Measurements from ENCODE around the gene KRTAP15-1.

The KRTAP15-1 gene

GRCh38 chr21:30439975-30440374 is at the start of gene KRTAP15-1:
Gene KRTAP15-1 (plus strand): TSS chr21:30440275. CDS start chr21:30440328, 53 bp downstream.
- in situ Hi-C loops (cut with HindIII; ENCODE audit: low sequenced_read_pairs): no loop called here

DNA sequence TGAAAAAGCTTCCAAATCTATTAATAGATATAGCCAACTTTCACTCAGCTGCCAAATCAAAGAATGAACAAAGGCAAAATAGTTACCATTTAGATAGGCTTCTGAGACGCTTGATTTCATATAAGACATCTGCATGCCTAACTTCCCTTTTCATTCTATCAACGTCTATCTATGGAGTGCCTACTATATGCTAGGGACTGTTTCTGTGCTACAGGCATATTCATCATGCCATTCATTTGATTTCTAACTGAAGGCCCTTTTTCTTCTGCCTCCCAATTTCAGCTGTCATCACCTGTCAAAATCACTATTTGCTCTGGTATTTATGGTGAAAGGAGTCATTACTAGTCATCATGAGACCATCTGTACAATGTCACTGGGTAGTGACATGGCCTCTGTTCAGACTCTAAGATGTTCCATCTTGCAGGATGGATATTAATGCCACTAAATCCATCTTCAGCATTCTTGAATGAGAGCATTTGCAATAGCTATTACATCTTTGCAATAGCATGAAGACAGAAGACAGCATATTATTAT is 48.5 kb upstream of the KRTAP15-1 start:
- in situ Hi-C loops (cut with HindIII; ENCODE audit: low sequenced_read_pairs): no loop called here

GRCh38 chr21:30395731-30396130 is 44.3 kb upstream of the KRTAP15-1 start, which contains the start of gene KRTAP13-1:
Gene KRTAP13-1 (plus strand): TSS chr21:30396031. CDS start chr21:30396087, 56 bp downstream.
- in situ Hi-C loops (cut with HindIII; ENCODE audit: low sequenced_read_pairs): no loop called here

GRCh38 chr21:30408782-30409494 is 31.1 kb upstream of the KRTAP15-1 start:
- in situ Hi-C loops (cut with HindIII; ENCODE audit: low sequenced_read_pairs): no loop called here

GRCh38 chr21:30415993-30416392 is 24.1 kb upstream of the KRTAP15-1 start:
- in situ Hi-C loops (cut with HindIII; ENCODE audit: low sequenced_read_pairs): no loop called here

DNA sequence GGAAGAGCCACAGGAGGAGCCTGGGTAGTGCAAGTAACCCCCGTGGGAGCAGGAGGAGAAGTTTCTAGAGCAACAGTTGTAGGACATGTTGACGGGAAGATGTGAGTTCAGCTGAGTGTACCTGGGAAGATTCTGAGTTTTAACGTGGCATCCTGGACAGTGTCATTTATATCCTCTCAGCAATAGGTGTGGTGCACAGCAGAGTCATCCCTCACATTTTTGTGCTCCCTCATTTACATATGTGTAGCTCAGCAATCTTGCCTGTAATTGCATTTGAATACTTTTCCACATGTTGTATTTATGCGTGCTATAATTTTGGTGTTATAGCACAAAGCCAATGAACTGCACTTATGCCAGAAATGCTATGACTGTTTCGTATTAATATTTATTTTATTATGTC is 14.2 kb upstream of the KRTAP15-1 start, which contains the start of gene KRTAP13-3:
Gene KRTAP13-3, minus strand, starts transcription at position 101 of the 400 bp plus-strand sequence. Its CDS starts 14 bp downstream, at position 87.
- in situ Hi-C loops (cut with HindIII; ENCODE audit: low sequenced_read_pairs): no loop called here

DNA sequence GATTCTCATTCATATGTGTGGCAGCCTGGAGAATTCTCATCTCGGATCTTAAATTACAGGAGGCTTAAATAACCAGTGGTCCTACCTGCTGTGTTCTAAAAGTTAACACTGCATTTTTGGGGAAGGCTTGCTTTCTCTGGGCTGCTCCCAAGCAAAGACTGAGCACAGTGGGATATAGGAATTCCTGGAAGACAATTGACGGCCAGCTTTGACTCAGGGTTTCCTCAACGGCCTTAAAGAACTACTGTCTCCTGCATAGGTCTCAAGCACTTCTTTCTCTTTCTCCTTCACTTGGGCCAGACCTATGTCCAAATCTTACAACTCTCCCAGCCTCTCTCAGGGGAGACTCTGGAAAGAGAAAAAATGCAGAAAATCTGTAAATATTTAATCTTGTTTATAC is 13.3 kb upstream of the KRTAP15-1 start:
- in situ Hi-C loops (cut with HindIII; ENCODE audit: low sequenced_read_pairs): no loop called here

GRCh38 chr21:30430170-30430655 is 9.9 kb upstream of the KRTAP15-1 start, which contains the start of gene KRTAP13-4:
Gene KRTAP13-4 (plus strand): TSS chr21:30430220. CDS start chr21:30430276, 56 bp downstream.
- in situ Hi-C loops (cut with HindIII; ENCODE audit: low sequenced_read_pairs): no loop called here

- in situ Hi-C loops (cut with HindIII; ENCODE audit: low sequenced_read_pairs): no loop called here
These were observed 5.9 kb upstream of the KRTAP15-1 start for GRCh38 chr21:30434033-30434631.

GRCh38 chr21:30437010-30437565 is 3.0 kb upstream of the KRTAP15-1 start:
- in situ Hi-C loops (cut with HindIII; ENCODE audit: low sequenced_read_pairs): no loop called here

- in situ Hi-C loops (cut with HindIII; ENCODE audit: low sequenced_read_pairs): no loop called here
These were observed 3.2 kb downstream of the KRTAP15-1 start for GRCh38 chr21:30443226-30443625.

- in situ Hi-C loops (cut with HindIII; ENCODE audit: low sequenced_read_pairs): no loop called here
These were observed 4.1 kb downstream of the KRTAP15-1 start for GRCh38 chr21:30444204-30444603.

- in situ Hi-C loops (cut with HindIII; ENCODE audit: low sequenced_read_pairs): no loop called here
These were observed 7.0 kb downstream of the KRTAP15-1 start for GRCh38 chr21:30447056-30447455.

- in situ Hi-C loops (cut with HindIII; ENCODE audit: low sequenced_read_pairs): no loop called here
These were observed 8.4 kb downstream of the KRTAP15-1 start for GRCh38 chr21:30448514-30448913.

GRCh38 chr21:30463713-30464112 is 23.6 kb downstream of the KRTAP15-1 start:
- in situ Hi-C loops (cut with HindIII; ENCODE audit: low sequenced_read_pairs): no loop called here

DNA sequence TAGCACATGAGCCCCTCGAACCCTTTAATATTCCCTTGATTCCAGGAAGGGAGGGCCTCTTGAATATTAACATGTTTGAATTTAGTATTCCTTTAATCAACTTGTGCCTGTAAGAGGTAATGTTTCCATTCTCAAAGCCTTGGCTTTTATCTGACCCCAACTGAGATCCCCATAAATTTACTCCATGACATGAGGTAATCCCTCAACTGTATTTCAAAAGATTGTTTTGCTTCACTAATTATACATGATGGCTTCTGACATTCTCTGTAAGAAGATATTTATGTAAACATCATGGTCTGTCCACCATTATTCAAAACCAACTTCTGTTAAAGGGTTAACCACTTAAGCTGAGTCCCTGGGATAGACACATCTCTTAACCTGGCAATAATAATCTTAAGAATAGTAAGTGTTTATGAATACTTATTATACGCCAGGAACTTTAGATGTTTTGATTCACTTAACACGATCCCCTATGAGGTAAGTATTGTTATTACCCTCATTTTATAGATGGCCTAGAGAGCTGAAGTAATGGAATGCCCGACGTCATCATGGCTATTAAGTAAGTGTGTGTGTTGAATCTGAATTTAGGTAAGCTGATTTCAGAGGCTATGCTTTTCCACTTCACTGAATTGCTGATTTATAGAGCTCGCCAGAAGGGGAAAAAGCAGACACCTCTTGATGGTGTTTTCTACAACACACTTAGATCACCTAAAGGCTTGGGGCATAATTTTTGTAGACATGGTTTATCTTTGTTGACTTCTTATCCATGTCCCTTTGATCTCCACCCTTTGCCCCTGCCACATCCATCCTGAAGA is 29.0 kb downstream of the KRTAP15-1 start:
- in situ Hi-C loops (cut with HindIII; ENCODE audit: low sequenced_read_pairs): no loop called here

- in situ Hi-C loops (cut with HindIII; ENCODE audit: low sequenced_read_pairs): no loop called here
These were observed 37.9 kb downstream of the KRTAP15-1 start for GRCh38 chr21:30478004-30478403.

DNA sequence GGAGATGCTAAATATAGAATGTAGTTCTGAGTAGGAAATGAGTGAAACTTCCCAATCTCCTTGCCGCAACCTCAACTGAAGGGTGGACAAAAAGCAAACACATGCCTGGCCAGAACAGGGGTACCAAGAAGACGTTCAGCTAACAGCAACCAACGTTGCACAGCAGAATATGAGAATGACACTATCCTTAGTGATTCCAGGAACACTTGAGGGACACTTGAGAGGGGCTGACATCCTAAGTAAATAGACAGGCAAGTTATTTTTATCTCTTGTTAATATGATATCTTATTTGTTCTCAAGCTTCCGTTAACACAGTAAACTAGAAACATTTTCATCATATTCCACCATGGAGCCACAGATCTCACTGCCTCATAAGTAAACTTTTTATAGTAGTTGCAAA is 39.2 kb downstream of the KRTAP15-1 start:
- in situ Hi-C loops (cut with HindIII; ENCODE audit: low sequenced_read_pairs): no loop called here

DNA sequence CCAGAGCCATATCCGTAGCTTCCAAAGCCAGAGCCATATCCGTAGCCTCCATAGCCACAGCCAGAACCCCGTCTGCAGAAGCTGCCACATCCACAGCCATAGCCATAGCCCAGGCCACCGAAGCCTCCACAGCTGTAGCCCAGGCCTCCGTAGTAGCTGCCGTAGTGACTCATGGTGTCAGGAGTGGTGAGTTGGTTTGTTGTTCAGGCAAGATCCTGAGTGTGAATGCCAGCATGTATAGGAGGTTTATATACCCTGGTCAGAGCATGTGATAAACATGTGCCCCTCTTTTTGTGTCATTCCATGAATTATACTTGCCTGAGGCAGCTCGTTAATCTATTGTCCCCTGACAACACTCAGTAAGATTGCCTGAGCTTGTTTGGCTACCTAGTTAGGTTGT is 40.1 kb downstream of the KRTAP15-1 start, which contains the start of gene KRTAP19-1:
Gene KRTAP19-1, minus strand, starts transcription at position 223 of the 400 bp plus-strand sequence. Its CDS starts 50 bp downstream, at position 173.
- in situ Hi-C loops (cut with HindIII; ENCODE audit: low sequenced_read_pairs): no loop called here

DNA sequence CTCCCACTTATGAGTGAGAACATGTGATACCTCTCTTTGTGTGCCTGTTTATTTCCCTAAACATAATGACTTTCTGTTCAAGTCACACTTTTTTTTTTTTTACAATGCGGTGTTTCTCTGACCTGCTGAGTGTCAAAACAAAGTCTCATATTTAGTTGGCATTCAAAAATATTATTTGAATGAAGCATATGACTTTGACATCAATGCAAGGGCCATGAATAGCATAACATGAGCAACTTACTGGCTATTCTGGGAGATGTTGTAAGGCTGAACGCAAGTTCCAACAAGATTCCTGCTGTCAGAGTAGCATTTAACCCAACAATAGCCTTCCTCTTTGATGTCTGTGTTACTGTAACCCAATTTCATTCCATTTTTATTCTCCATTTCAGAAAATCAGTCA is 42.1 kb downstream of the KRTAP15-1 start:
- in situ Hi-C loops (cut with HindIII; ENCODE audit: low sequenced_read_pairs): no loop called here
